Activated CD4-positive, alpha-beta T cell treated with anti-CD3 and anti-CD28 coated beads for 1 hour (primary cell): ENCODE results near the gene NRP2.

Source experiments
- DNase-seq: peaks from one replicate; pipeline ENCODE4 v3.0.0-alpha.2; 2020

Gene NRP2

GRCh38 chr2:205688417-205689200, 6.3 kb downstream of the NRP2 start:
- no peak for DNase-seq

- DNase-seq: no peak
These were observed 7.5 kb downstream of the NRP2 start for GRCh38 chr2:205689820-205690219.

GRCh38 chr2:205692104-205692503, 9.8 kb downstream of the NRP2 start:
- no peak for DNase-seq

GRCh38 chr2:205694256-205694655, 12.0 kb downstream of the NRP2 start:
- DNase-seq: no peak

- DNase-seq: no peak
These were observed 13.2 kb downstream of the NRP2 start for GRCh38 chr2:205695460-205695991.

GRCh38 chr2:205696331-205696926, 14.1 kb downstream of the NRP2 start:
- DNase-seq: no peak

GRCh38 chr2:205696927-205697441, 14.7 kb downstream of the NRP2 start:
- DNase-seq: no peak

- DNase-seq: no peak
These were observed 16.3 kb downstream of the NRP2 start for GRCh38 chr2:205698286-205699268.

- no peak for DNase-seq
These were observed 17.4 kb downstream of the NRP2 start for GRCh38 chr2:205699515-205700289.

- DNase-seq: no peak
These were observed 18.2 kb downstream of the NRP2 start for GRCh38 chr2:205700331-205701132.

- no peak for DNase-seq
These were observed 19.2 kb downstream of the NRP2 start for GRCh38 chr2:205701509-205701908.

- DNase-seq: no peak
These were observed 20.3 kb downstream of the NRP2 start for GRCh38 chr2:205702576-205702975.

- no peak for DNase-seq
These were observed 21.3 kb downstream of the NRP2 start for GRCh38 chr2:205703471-205704126.

- no peak for DNase-seq
These were observed 21.9 kb downstream of the NRP2 start for GRCh38 chr2:205704127-205704741.

GRCh38 chr2:205705511-205706349, 23.4 kb downstream of the NRP2 start:
- no peak for DNase-seq

- DNase-seq: peak; percentile 12
These were observed 24.6 kb downstream of the NRP2 start for GRCh38 chr2:205706769-205707381.

GRCh38 chr2:205708231-205708631, 25.9 kb downstream of the NRP2 start:
- DNase-seq: no peak

GRCh38 chr2:205709319-205709718, 27.0 kb downstream of the NRP2 start:
- DNase-seq: no peak

GRCh38 chr2:205712508-205712907, 30.2 kb downstream of the NRP2 start:
- no peak for DNase-seq
